GM10266 (cell line): ENCODE measurements around the gene ADGRF3.
"Not testable (repeated sequence)": the region's sequence is repeated elsewhere in the genome, so short reads cannot be mapped to it uniquely, and the experiment has no call there.

Experiments
- DNase-seq: peaks from one replicate; pipeline ENCODE4 v3.0.0; 2012; ENCODE audit errors: extremely low spot score
- CTCF ChIP-seq: IDR thresholded peaks from 2 replicates; pipeline ENCODE4 v1.5.1; 2012; ENCODE audit warnings: mild to moderate bottlenecking, low read depth; ENCODE audit not compliant: control insufficient read depth, insufficient read depth; ENCODE audit errors: missing control alignments

Gene ADGRF3

DNA sequence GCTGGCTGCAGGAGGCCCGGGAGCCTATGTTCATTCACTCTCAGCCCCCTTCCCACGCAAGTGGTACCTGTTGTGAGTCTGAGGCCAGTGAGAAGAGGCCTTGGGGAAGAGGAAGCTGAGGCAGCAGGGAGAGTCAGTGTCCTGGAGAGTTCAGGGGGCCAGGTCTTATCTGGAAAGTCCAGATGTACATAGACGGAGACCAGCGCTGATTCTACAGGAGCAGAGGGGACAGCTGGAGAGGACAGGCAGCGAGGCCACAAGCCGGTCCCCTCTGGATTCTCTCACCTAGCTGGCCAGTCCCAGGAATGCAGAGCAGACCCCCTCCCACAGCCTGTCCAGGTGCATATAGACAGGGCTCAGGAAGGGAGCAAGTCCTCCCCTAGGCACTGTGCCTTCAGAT is 29.7 kb downstream of the ADGRF3 start:
- no peak for DNase-seq
- TF ChIP-seq CTCF = no peak

- no peak for TF ChIP-seq CTCF
- DNase-seq = no peak
Measured at GRCh38 chr2:26316041-26316440, 30.5 kb downstream of the ADGRF3 start.

GRCh38 chr2:26314243-26314642 is 32.3 kb downstream of the ADGRF3 start:
- DNase-seq = no peak
- peak; percentile 18 for TF ChIP-seq CTCF

DNA sequence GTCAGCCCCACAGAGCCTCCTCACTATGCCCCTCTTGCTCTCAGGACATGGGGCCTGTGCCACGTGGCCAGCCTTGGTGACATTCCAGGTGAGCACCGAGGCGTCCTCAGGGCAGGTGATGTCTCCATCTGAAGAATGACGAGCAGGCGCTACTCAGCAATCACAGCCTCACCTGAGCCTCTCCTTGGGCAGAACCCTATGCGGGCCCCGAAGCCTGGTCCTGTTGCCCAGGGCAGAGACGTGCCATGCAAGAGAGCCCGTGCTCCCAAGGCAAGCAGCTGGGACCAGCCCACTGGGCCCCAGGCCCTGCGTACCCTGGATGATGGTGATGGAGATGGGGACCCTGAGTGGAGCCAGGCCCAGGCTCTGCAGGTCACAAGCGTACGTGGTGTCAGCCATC is 33.1 kb downstream of the ADGRF3 start:
- no peak for DNase-seq
- no peak for TF ChIP-seq CTCF

GRCh38 chr2:26312471-26312870 is 34.1 kb downstream of the ADGRF3 start:
- no peak for DNase-seq
- no peak for TF ChIP-seq CTCF

GRCh38 chr2:26309921-26310320 is 36.7 kb downstream of the ADGRF3 start:
- no peak for DNase-seq
- no peak for TF ChIP-seq CTCF

GRCh38 chr2:26305540-26305939 is 41.0 kb downstream of the ADGRF3 start:
- no peak for DNase-seq
- no peak for TF ChIP-seq CTCF

GRCh38 chr2:26305094-26305493 is 41.5 kb downstream of the ADGRF3 start:
- not testable (repeated sequence) for DNase-seq
